ENCODE results near the gene SERPINA9. TPM values are rescaled to one million over a fixed set of nuclear protein-coding genes. Genes with fewer than 3 reads are reported as not detected.

The SERPINA9 gene
- total and polyA plus RNA-seq, 2 experiments from 2014 or later, result 0.31 TPM; not detected in 1

GRCh38 chr14:94473666-94474410 is 2.2 kb downstream of the SERPINA9 start:
- no peaks in the 10 kb centered on the region for H4K20me1 ChIP-seq (ENCODE audit: insufficient read depth)
- no peak overlapping the region for H3K27ac ChIP-seq
- H3K9me3 ChIP-seq (ENCODE audit: low read depth), result no peaks in the 10 kb centered on the region
- no peaks in the 10 kb centered on the region for H3K9me2 ChIP-seq (ENCODE audit: insufficient read depth)
- H2AFZ ChIP-seq, result no peak overlapping the region
- H3K79me2 ChIP-seq (ENCODE audit: insufficient read depth), result no peaks in the 10 kb centered on the region
- H3K4me3 ChIP-seq, result no peak overlapping the region
- H3F3A ChIP-seq (ENCODE audit: insufficient read depth), result no peaks in the 10 kb centered on the region
- in situ Hi-C loops (cut with MboI), result no loop called here
- H3K9ac ChIP-seq, result no peak overlapping the region
- no peak for DNase-seq
- no peaks in the 10 kb centered on the region for H3K4me1 ChIP-seq (ENCODE audit: insufficient read depth)
- 60 to 70% methylated on average over 13 to 16 of the region's 16 CpGs for WGBS, 2 experiments (ENCODE audit: low coverage in 1 of 2, low lambda C conversion rate in 2 of 2, missing lambda C conversion rate in 2 of 2)
- H3K36me3 ChIP-seq (ENCODE audit: low read depth), result no peaks in the 10 kb centered on the region
- H3K27me3 ChIP-seq (replicated peaks; ENCODE audit: insufficient read depth), result peaks cover 10% of the 10 kb centered on the region
- TF ChIP-seq EZH2phosphoT487 (IDR thresholded peaks at IDR 0.05; ENCODE audit: insufficient read depth, low read depth) (no peak), EZH2 (IDR thresholded peaks at IDR 0.05; ENCODE audit: insufficient read depth, poor library complexity, severe bottlenecking) (no peak)
- no peak overlapping the region for H3K4me2 ChIP-seq (ENCODE audit: unreplicated experiment)

- Histone ChIP-seq H3K36me3 (ENCODE audit: low read depth) (no peaks in the 10 kb centered on the region), H3K27ac (no peak overlapping the region), H3K79me2 (ENCODE audit: insufficient read depth) (no peaks in the 10 kb centered on the region), H3K4me2 (ENCODE audit: unreplicated experiment) (no peak overlapping the region), H3K4me3 (no peak overlapping the region), H3K27me3 (replicated peaks; ENCODE audit: insufficient read depth) (peaks cover 10% of the 10 kb centered on the region), H3K9me2 (ENCODE audit: insufficient read depth) (no peaks in the 10 kb centered on the region), H4K20me1 (ENCODE audit: insufficient read depth) (no peaks in the 10 kb centered on the region), H3K4me1 (ENCODE audit: insufficient read depth) (no peaks in the 10 kb centered on the region), H3K9me3 (ENCODE audit: low read depth) (no peaks in the 10 kb centered on the region), H3K9ac (no peak overlapping the region), H3F3A (ENCODE audit: insufficient read depth) (no peaks in the 10 kb centered on the region), H2AFZ (no peak overlapping the region)
- DNase-seq, result no peak
- TF ChIP-seq EZH2phosphoT487 (IDR thresholded peaks at IDR 0.05; ENCODE audit: insufficient read depth, low read depth), result no peak
- TF ChIP-seq EZH2 (IDR thresholded peaks at IDR 0.05; ENCODE audit: insufficient read depth, poor library complexity, severe bottlenecking), result no peak
- WGBS, 2 experiments (ENCODE audit: low coverage in 1 of 2, low lambda C conversion rate in 2 of 2, missing lambda C conversion rate in 2 of 2), result 35 to 50% methylated on average over 4 of the region's 4 CpGs
- in situ Hi-C loops (cut with MboI), result no loop called here
Observed at GRCh38 chr14:94472842-94473241, 3.2 kb downstream of the SERPINA9 start.

- H3K4me2 ChIP-seq (ENCODE audit: unreplicated experiment), result no peak overlapping the region
- H4K20me1 ChIP-seq (ENCODE audit: insufficient read depth), result no peaks in the 10 kb centered on the region
- no peak overlapping the region for H2AFZ ChIP-seq
- 80 to 83% methylated on average over 2 of the region's 2 CpGs for WGBS, 2 experiments (ENCODE audit: low coverage in 1 of 2, low lambda C conversion rate in 2 of 2, missing lambda C conversion rate in 2 of 2)
- H3K9me3 ChIP-seq (ENCODE audit: low read depth), result no peaks in the 10 kb centered on the region
- no peak overlapping the region for H3K27ac ChIP-seq
- no peaks in the 10 kb centered on the region for H3K79me2 ChIP-seq (ENCODE audit: insufficient read depth)
- H3K9ac ChIP-seq, result no peak overlapping the region
- DNase-seq, result no peak
- H3K27me3 ChIP-seq (replicated peaks; ENCODE audit: insufficient read depth), result peaks cover 10% of the 10 kb centered on the region
- H3K36me3 ChIP-seq (ENCODE audit: low read depth), result no peaks in the 10 kb centered on the region
- no peaks in the 10 kb centered on the region for H3F3A ChIP-seq (ENCODE audit: insufficient read depth)
- no peaks in the 10 kb centered on the region for H3K4me1 ChIP-seq (ENCODE audit: insufficient read depth)
- no peak overlapping the region for H3K4me3 ChIP-seq
- no peaks in the 10 kb centered on the region for H3K9me2 ChIP-seq (ENCODE audit: insufficient read depth)
- TF ChIP-seq EZH2phosphoT487 (IDR thresholded peaks at IDR 0.05; ENCODE audit: insufficient read depth, low read depth) (no peak), EZH2 (IDR thresholded peaks at IDR 0.05; ENCODE audit: insufficient read depth, poor library complexity, severe bottlenecking) (no peak)
- in situ Hi-C loops (cut with MboI), result no loop called here
Observed at GRCh38 chr14:94471045-94471444, 5.0 kb downstream of the SERPINA9 start.

GRCh38 chr14:94470311-94470710 is 5.7 kb downstream of the SERPINA9 start:
- TF ChIP-seq EZH2phosphoT487 (IDR thresholded peaks at IDR 0.05; ENCODE audit: insufficient read depth, low read depth) (no peak), EZH2 (IDR thresholded peaks at IDR 0.05; ENCODE audit: insufficient read depth, poor library complexity, severe bottlenecking) (no peak)
- H3K27ac ChIP-seq, result no peak overlapping the region
- H3K79me2 ChIP-seq (ENCODE audit: insufficient read depth), result no peaks in the 10 kb centered on the region
- no peak overlapping the region for H2AFZ ChIP-seq
- no peaks in the 10 kb centered on the region for H3K4me1 ChIP-seq (ENCODE audit: insufficient read depth)
- no peak overlapping the region for H3K4me2 ChIP-seq (ENCODE audit: unreplicated experiment)
- no peak overlapping the region for H3K9ac ChIP-seq
- H3K36me3 ChIP-seq (ENCODE audit: low read depth), result no peaks in the 10 kb centered on the region
- no peaks in the 10 kb centered on the region for H3K9me3 ChIP-seq (ENCODE audit: low read depth)
- H3K4me3 ChIP-seq, result no peak overlapping the region
- H4K20me1 ChIP-seq (ENCODE audit: insufficient read depth), result no peaks in the 10 kb centered on the region
- no peak for DNase-seq
- H3K27me3 ChIP-seq (replicated peaks; ENCODE audit: insufficient read depth), result peaks cover 10% of the 10 kb centered on the region
- H3K9me2 ChIP-seq (ENCODE audit: insufficient read depth), result no peaks in the 10 kb centered on the region
- no peaks in the 10 kb centered on the region for H3F3A ChIP-seq (ENCODE audit: insufficient read depth)
- in situ Hi-C loops (cut with MboI), result no loop called here
- WGBS, 2 experiments (ENCODE audit: low coverage in 1 of 2, low lambda C conversion rate in 2 of 2, missing lambda C conversion rate in 2 of 2), result 18 to 24% methylated on average over 2 of the region's 2 CpGs

Data from GM23248 (cell line).